Measurements from ENCODE around the gene NFATC1.

GRCh38 chr18:79572848-79573451 lies 177.2 kb downstream of the NFATC1 start:
- TF ChIP-seq, protein P1, sequence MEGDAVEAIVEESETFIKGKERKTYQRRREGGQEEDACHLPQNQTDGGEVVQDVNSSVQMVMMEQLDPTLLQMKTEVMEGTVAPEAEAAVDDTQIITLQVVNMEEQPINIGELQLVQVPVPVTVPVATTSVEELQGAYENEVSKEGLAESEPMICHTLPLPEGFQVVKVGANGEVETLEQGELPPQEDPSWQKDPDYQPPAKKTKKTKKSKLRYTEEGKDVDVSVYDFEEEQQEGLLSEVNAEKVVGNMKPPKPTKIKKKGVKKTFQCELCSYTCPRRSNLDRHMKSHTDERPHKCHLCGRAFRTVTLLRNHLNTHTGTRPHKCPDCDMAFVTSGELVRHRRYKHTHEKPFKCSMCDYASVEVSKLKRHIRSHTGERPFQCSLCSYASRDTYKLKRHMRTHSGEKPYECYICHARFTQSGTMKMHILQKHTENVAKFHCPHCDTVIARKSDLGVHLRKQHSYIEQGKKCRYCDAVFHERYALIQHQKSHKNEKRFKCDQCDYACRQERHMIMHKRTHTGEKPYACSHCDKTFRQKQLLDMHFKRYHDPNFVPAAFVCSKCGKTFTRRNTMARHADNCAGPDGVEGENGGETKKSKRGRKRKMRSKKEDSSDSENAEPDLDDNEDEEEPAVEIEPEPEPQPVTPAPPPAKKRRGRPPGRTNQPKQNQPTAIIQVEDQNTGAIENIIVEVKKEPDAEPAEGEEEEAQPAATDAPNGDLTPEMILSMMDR (IDR thresholded peaks at IDR 0.05): no peak
- TF ChIP-seq POLR2A (IDR thresholded peaks at IDR 0.05): no peak

Measured in esophagus squamous epithelium (tissue), 4 donors.